Dermis microvascular lymphatic vessel endothelial cell (primary cell): Measurements from ENCODE around the gene PLPP7. TPM values are rescaled to one million over a fixed set of nuclear protein-coding genes. Genes with fewer than 3 reads are reported as not detected.
A peak's percentile ranks its signal among the peaks of the same experiment; 100 is the strongest.
"Not testable (repeated sequence)": the region's sequence is repeated elsewhere in the genome, so short reads cannot be mapped to it uniquely, and the experiment has no call there.

Source experiments
- DNase-seq, 2 donors: peaks; one replicate each; pipeline versions ENCODE4 v3.0.0 to v3.0.0-alpha.2; 2010; ENCODE audit warnings: low read depth in 2 of 2
- total RNA-seq: library from RNA; depleted of rRNA; stranded (reverse); fragments of >200 nt; gene quantifications from 2 replicates; pipeline ENCODE4 v1.2.1, GENCODE V29; 2014

PLPP7 gene
- total RNA-seq: 1.9 and 2.3 TPM in 2 replicates

- peak; percentile 6 to 64 for DNase-seq
Measured at GRCh38 chr9:131289301-131290035, at the start of gene PLPP7. PLPP7 (plus strand) TSS chr9:131289723; CDS start chr9:131289998, 275 bp downstream.

GRCh38 chr9:131240047-131240921 is 49.2 kb upstream of the PLPP7 start:
- no peak for DNase-seq

GRCh38 chr9:131244331-131244730 is 45.2 kb upstream of the PLPP7 start:
- not testable (repeated sequence) for DNase-seq

GRCh38 chr9:131246618-131247017 is 42.9 kb upstream of the PLPP7 start:
- DNase-seq: no peak

GRCh38 chr9:131252120-131252519 is 37.4 kb upstream of the PLPP7 start:
- no peak for DNase-seq

GRCh38 chr9:131253891-131254491 is 35.5 kb upstream of the PLPP7 start:
- DNase-seq: no peak

GRCh38 chr9:131254626-131255025 is 34.9 kb upstream of the PLPP7 start:
- no peak for DNase-seq

- DNase-seq: no peak
Measured at GRCh38 chr9:131255676-131256197, 33.8 kb upstream of the PLPP7 start.

GRCh38 chr9:131257266-131258025 is 32.1 kb upstream of the PLPP7 start:
- DNase-seq: no peak

- DNase-seq: no peak
Measured at GRCh38 chr9:131258186-131258585, 31.3 kb upstream of the PLPP7 start.

GRCh38 chr9:131258698-131259431 is 30.7 kb upstream of the PLPP7 start:
- DNase-seq: no peak

GRCh38 chr9:131259432-131259898 is 30.1 kb upstream of the PLPP7 start:
- DNase-seq: no peak

- DNase-seq: no peak
Measured at GRCh38 chr9:131259916-131260597, 29.5 kb upstream of the PLPP7 start.

GRCh38 chr9:131260751-131261452 is 28.6 kb upstream of the PLPP7 start:
- DNase-seq: no peak

- no peak for DNase-seq
Measured at GRCh38 chr9:131262327-131263032, 27.0 kb upstream of the PLPP7 start.

GRCh38 chr9:131263033-131263343 is 26.5 kb upstream of the PLPP7 start:
- not testable (repeated sequence) for DNase-seq

- no peak for DNase-seq
Measured at GRCh38 chr9:131263701-131264100, 25.8 kb upstream of the PLPP7 start.

- DNase-seq: no peak
Measured at GRCh38 chr9:131264231-131264630, 25.3 kb upstream of the PLPP7 start.
